Measurements from ENCODE around the gene GCLM. TPM values are rescaled to one million over a fixed set of nuclear protein-coding genes. Genes with fewer than 3 reads are reported as not detected.

GCLM gene
- polyA plus RNA-seq, 1 experiment: 58.6 TPM

- TF ChIP-seq CTCF (IDR thresholded peaks at IDR 0.05; ENCODE audit: low read depth, low read length): no peak
- peak; percentile 10 for DNase-seq (ENCODE audit: low read depth, low spot score)
- ChIA-PET POLR2A (interaction anchor here (0.8 kb wide), 1 partner anchor 161 kb away, joined by 3 read pairs; the partner anchor contains the start of gene BCAR3), CTCF (interaction anchor here (0.7 to 5.2 kb wide), 18 partner anchors 20 to 538 kb away, joined by 3 to 217 read pairs (median 7); no protein-coding TSS in a partner anchor)
- Histone ChIP-seq H3K9me3 (ENCODE audit: control insufficient read depth, insufficient read depth, low read length) (no peaks in the 10 kb centered on the region; the same call in 1 of the 2 replicates), H3K27ac (ENCODE audit: low read depth, low read length) (peak overlapping the region; percentile 11), H3K27me3 (ENCODE audit: control insufficient read depth, insufficient read depth, low read length) (no peaks in the 10 kb centered on the region), H3K4me3 (ENCODE audit: low read depth, low read length) (no peak overlapping the region)
Observed at GRCh38 chr1:93842750-93843500, 66.3 kb downstream of the GCLM start.

- CTCF ChIA-PET: interaction anchor here (0.6 to 5.2 kb wide), 4 partner anchors 26 to 357 kb away, joined by 3 to 217 read pairs (median 36); no protein-coding TSS in a partner anchor
- Histone ChIP-seq H3K27ac (ENCODE audit: low read depth, low read length) (no peak overlapping the region), H3K27me3 (ENCODE audit: control insufficient read depth, insufficient read depth, low read length) (no peaks in the 10 kb centered on the region), H3K4me3 (ENCODE audit: low read depth, low read length) (no peak overlapping the region), H3K9me3 (ENCODE audit: control insufficient read depth, insufficient read depth, low read length) (no peaks in the 10 kb centered on the region)
- no peak for DNase-seq (ENCODE audit: low read depth, low spot score)
- POLR2A ChIA-PET: no interaction called here
- TF ChIP-seq CTCF (IDR thresholded peaks at IDR 0.05; ENCODE audit: low read depth, low read length): no peak
Observed at GRCh38 chr1:93841771-93842170, 67.5 kb downstream of the GCLM start.

- Histone ChIP-seq H3K9me3 (ENCODE audit: control insufficient read depth, insufficient read depth, low read length) (no peaks in the 10 kb centered on the region), H3K4me3 (ENCODE audit: low read depth, low read length) (no peak overlapping the region), H3K27me3 (ENCODE audit: control insufficient read depth, insufficient read depth, low read length) (no peaks in the 10 kb centered on the region), H3K27ac (ENCODE audit: low read depth, low read length) (no peak overlapping the region)
- ChIA-PET POLR2A (no interaction called here), CTCF (interaction anchor here (0.7 to 5.1 kb wide), 4 partner anchors 28 to 446 kb away, joined by 3 to 29 read pairs (median 3); no protein-coding TSS in a partner anchor)
- no peak for TF ChIP-seq CTCF (IDR thresholded peaks at IDR 0.05; ENCODE audit: low read depth, low read length)
- DNase-seq (ENCODE audit: low read depth, low spot score): no peak
Observed at GRCh38 chr1:93840956-93841482, 68.2 kb downstream of the GCLM start.

- no peak for DNase-seq (ENCODE audit: low read depth, low spot score)
- Histone ChIP-seq H3K9me3 (ENCODE audit: control insufficient read depth, insufficient read depth, low read length) (no peaks in the 10 kb centered on the region), H3K27me3 (ENCODE audit: control insufficient read depth, insufficient read depth, low read length) (no peaks in the 10 kb centered on the region), H3K4me3 (ENCODE audit: low read depth, low read length) (no peak overlapping the region), H3K27ac (ENCODE audit: low read depth, low read length) (no peak overlapping the region)
- CTCF ChIA-PET: interaction anchor here (0.5 to 5.1 kb wide), 4 partner anchors 8 to 210 kb away, joined by 3 to 29 read pairs (median 4); no protein-coding TSS in a partner anchor
- POLR2A ChIA-PET: interaction anchor here (0.7 to 1.1 kb wide), 2 partner anchors 12 to 23 kb away, joined by 3 read pairs; no protein-coding TSS in a partner anchor
- no peak for TF ChIP-seq CTCF (IDR thresholded peaks at IDR 0.05; ENCODE audit: low read depth, low read length)
Observed at GRCh38 chr1:93839753-93840152, 69.5 kb downstream of the GCLM start.

GRCh38 chr1:93839307-93839706 is 69.9 kb downstream of the GCLM start:
- ChIA-PET POLR2A (interaction anchor here (0.7 to 1.1 kb wide), 2 partner anchors 12 to 23 kb away, joined by 3 read pairs; no protein-coding TSS in a partner anchor), CTCF (interaction anchor here (0.5 to 5.1 kb wide), 4 partner anchors 8 to 209 kb away, joined by 3 to 29 read pairs (median 4); no protein-coding TSS in a partner anchor)
- H3K27me3 ChIP-seq (ENCODE audit: control insufficient read depth, insufficient read depth, low read length): no peaks in the 10 kb centered on the region
- no peak overlapping the region for H3K4me3 ChIP-seq (ENCODE audit: low read depth, low read length)
- H3K9me3 ChIP-seq (ENCODE audit: control insufficient read depth, insufficient read depth, low read length): no peaks in the 10 kb centered on the region
- H3K27ac ChIP-seq (ENCODE audit: low read depth, low read length): no peak overlapping the region
- TF ChIP-seq CTCF (IDR thresholded peaks at IDR 0.05; ENCODE audit: low read depth, low read length): no peak
- peak; percentile 73 for DNase-seq (ENCODE audit: low read depth, low spot score)

Data from AG04450 (cell line).